HEK293T (cell line): ENCODE results near the gene RGS7.

Source experiments
- ARNT ChIP-seq: fragments of 450-650 bp; IDR thresholded peaks from 2 replicates; pipeline ENCODE4 v1.6.1; 2017; ENCODE audit warnings: mild to moderate bottlenecking
- BHLHE40 ChIP-seq: fragments of 450-650 bp; IDR thresholded peaks from 2 replicates; pipeline ENCODE4 v1.6.1; 2016; ENCODE audit warnings: mild to moderate bottlenecking, moderate library complexity, borderline replicate concordance
- ELF4 ChIP-seq: fragments of 450-650 bp; IDR thresholded peaks from 2 replicates; pipeline ENCODE4 v1.6.1; 2017; ENCODE audit warnings: antibody characterized with exemption
- FOXA1 ChIP-seq: fragments of 450-650 bp; IDR thresholded peaks from 2 replicates; pipeline ENCODE4 v1.6.1; 2016; ENCODE audit warnings: mild to moderate bottlenecking
- FOXK2 ChIP-seq: fragments of 450-650 bp; IDR thresholded peaks from 2 replicates; pipeline ENCODE4 v1.6.1; 2016; ENCODE audit warnings: mild to moderate bottlenecking
- PKNOX1 ChIP-seq: fragments of 450-650 bp; IDR thresholded peaks from 2 replicates; pipeline ENCODE4 v1.6.1; 2016
- SP1 ChIP-seq: fragments of 450-650 bp; IDR thresholded peaks from 2 replicates; pipeline ENCODE4 v1.6.1; 2017
- TARDBP ChIP-seq: fragments of 450-650 bp; IDR thresholded peaks from 2 replicates; pipeline ENCODE4 v1.6.1; 2016

DNA sequence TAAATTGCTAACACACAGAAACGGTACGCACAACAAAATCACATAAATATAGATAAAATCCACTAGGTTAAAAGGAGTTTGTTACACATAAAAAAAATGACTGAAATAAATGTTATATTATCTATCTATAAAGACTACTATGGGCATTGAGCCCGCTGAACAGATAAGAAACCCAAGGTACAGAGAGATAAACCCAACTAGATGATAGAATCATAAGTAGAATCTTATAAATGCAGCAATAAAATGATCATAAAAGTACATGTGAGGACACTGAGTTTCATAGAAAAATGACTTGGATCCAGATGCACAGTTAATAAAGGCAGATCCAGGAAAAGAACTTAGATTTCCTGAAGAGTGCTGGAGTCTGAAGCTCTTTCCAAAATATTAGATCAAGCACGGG is 128.7 kb downstream of the RGS7 start:
- TF ChIP-seq FOXA1 (no peak), BHLHE40 (no peak), TARDBP (no peak), ARNT (no peak), FOXK2 (no peak), SP1 (no peak), PKNOX1 (no peak), ELF4 (no peak)
